ENCODE measurements around the gene UTP11.

DNA sequence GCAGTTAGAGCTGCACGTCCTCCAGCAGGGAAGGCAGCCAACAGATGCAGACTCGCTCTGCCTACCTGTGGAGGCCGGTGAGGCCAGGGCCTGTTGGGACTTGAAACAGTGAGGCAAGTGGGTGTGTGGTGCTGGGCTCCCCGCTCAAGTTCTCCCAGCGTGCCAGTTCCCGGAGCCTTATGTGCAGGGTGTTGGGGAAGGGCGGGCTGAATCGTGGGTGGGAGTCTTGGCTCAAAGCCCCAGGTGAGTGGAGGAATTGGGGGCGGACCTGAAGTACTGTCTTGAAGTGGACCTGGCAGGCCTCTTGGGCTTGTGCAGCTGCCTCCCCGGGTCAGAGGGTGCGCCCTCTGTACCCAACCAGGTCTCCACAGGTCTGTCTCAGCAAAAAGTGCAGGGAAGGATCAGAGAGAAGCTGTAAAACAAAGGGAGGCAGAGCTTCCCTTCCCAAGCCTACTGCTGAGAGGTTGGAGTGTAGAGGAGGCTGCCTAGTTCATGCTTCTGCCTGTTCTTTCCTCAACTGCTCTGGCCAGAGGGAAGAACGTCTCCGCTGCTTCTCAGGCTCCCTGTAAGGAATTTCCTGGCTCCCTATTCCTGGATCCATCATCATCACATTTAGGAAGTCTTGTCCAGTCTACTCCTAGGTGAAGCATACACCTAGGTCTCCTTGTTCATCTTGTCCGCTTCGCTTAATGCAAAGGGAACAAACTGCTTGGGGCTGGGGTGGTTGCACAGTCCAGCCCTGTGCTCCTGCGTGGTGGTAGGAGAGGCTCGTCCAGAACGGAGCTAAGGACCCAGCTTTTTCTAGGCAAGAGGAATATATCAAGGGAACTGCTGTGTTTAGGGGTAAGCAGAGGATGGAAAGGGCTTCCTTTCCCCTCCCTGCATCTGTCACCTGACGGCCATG lies 14.9 kb downstream of the UTP11 start:
- TF ChIP-seq ZFP30 (CRISPR knock-in tag; IDR thresholded peaks at IDR 0.05), result no peak
- TF ChIP-seq ZFP3 (CRISPR knock-in tag; IDR thresholded peaks at IDR 0.05), result no peak
- no peak for TF ChIP-seq OSR1 (CRISPR knock-in tag; IDR thresholded peaks at IDR 0.05)
- TF ChIP-seq, protein P1, sequence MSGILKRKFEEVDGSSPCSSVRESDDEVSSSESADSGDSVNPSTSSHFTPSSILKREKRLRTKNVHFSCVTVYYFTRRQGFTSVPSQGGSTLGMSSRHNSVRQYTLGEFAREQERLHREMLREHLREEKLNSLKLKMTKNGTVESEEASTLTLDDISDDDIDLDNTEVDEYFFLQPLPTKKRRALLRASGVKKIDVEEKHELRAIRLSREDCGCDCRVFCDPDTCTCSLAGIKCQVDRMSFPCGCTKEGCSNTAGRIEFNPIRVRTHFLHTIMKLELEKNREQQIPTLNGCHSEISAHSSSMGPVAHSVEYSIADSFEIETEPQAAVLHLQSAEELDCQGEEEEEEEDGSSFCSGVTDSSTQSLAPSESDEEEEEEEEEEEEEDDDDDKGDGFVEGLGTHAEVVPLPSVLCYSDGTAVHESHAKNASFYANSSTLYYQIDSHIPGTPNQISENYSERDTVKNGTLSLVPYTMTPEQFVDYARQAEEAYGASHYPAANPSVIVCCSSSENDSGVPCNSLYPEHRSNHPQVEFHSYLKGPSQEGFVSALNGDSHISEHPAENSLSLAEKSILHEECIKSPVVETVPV (CRISPR knock-in tag; IDR thresholded peaks at IDR 0.05), result no peak
- no peak for TF ChIP-seq TOX (CRISPR knock-in tag; IDR thresholded peaks at IDR 0.05; ENCODE audit: borderline replicate concordance)
- no peak for TF ChIP-seq TCF4 (CRISPR knock-in tag; IDR thresholded peaks at IDR 0.05; ENCODE audit: borderline replicate concordance)
- no peak for TF ChIP-seq ZNF8 (CRISPR knock-in tag; IDR thresholded peaks at IDR 0.05)
- no peak for TF ChIP-seq RARB (CRISPR knock-in tag; IDR thresholded peaks at IDR 0.05)
- TF ChIP-seq, protein P2, sequence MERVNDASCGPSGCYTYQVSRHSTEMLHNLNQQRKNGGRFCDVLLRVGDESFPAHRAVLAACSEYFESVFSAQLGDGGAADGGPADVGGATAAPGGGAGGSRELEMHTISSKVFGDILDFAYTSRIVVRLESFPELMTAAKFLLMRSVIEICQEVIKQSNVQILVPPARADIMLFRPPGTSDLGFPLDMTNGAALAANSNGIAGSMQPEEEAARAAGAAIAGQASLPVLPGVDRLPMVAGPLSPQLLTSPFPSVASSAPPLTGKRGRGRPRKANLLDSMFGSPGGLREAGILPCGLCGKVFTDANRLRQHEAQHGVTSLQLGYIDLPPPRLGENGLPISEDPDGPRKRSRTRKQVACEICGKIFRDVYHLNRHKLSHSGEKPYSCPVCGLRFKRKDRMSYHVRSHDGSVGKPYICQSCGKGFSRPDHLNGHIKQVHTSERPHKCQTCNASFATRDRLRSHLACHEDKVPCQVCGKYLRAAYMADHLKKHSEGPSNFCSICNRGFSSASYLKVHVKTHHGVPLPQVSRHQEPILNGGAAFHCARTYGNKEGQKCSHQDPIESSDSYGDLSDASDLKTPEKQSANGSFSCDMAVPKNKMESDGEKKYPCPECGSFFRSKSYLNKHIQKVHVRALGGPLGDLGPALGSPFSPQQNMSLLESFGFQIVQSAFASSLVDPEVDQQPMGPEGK (CRISPR knock-in tag; IDR thresholded peaks at IDR 0.05; ENCODE audit: borderline replicate concordance), result no peak
- no peak for TF ChIP-seq ARNTL (CRISPR knock-in tag; IDR thresholded peaks at IDR 0.05; ENCODE audit: borderline replicate concordance, low read depth)
- TF ChIP-seq ESRRG (CRISPR knock-in tag; IDR thresholded peaks at IDR 0.05), result no peak
- no peak for TF ChIP-seq PPARA (CRISPR knock-in tag; IDR thresholded peaks at IDR 0.05; ENCODE audit: borderline replicate concordance)
- no peak for TF ChIP-seq GLIS3 (CRISPR knock-in tag; IDR thresholded peaks at IDR 0.05)
- TF ChIP-seq, protein P3, sequence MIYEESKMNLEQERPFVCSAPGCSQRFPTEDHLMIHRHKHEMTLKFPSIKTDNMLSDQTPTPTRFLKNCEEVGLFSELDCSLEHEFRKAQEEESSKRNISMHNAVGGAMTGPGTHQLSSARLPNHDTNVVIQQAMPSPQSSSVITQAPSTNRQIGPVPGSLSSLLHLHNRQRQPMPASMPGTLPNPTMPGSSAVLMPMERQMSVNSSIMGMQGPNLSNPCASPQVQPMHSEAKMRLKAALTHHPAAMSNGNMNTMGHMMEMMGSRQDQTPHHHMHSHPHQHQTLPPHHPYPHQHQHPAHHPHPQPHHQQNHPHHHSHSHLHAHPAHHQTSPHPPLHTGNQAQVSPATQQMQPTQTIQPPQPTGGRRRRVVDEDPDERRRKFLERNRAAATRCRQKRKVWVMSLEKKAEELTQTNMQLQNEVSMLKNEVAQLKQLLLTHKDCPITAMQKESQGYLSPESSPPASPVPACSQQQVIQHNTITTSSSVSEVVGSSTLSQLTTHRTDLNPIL (CRISPR knock-in tag; IDR thresholded peaks at IDR 0.05; ENCODE audit: low read depth), result no peak
